ENCODE measurements around the gene NDUFAF7.
A peak's percentile ranks its signal among the peaks of the same experiment; 100 is the strongest.
"Not testable (repeated sequence)": the region's sequence is repeated elsewhere in the genome, so short reads cannot be mapped to it uniquely, and the experiment has no call there.

Gene NDUFAF7, protein sequence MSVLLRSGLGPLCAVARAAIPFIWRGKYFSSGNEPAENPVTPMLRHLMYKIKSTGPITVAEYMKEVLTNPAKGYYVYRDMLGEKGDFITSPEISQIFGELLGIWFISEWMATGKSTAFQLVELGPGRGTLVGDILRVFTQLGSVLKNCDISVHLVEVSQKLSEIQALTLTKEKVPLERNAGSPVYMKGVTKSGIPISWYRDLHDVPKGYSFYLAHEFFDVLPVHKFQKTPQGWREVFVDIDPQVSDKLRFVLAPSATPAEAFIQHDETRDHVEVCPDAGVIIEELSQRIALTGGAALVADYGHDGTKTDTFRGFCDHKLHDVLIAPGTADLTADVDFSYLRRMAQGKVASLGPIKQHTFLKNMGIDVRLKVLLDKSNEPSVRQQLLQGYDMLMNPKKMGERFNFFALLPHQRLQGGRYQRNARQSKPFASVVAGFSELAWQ

DNA sequence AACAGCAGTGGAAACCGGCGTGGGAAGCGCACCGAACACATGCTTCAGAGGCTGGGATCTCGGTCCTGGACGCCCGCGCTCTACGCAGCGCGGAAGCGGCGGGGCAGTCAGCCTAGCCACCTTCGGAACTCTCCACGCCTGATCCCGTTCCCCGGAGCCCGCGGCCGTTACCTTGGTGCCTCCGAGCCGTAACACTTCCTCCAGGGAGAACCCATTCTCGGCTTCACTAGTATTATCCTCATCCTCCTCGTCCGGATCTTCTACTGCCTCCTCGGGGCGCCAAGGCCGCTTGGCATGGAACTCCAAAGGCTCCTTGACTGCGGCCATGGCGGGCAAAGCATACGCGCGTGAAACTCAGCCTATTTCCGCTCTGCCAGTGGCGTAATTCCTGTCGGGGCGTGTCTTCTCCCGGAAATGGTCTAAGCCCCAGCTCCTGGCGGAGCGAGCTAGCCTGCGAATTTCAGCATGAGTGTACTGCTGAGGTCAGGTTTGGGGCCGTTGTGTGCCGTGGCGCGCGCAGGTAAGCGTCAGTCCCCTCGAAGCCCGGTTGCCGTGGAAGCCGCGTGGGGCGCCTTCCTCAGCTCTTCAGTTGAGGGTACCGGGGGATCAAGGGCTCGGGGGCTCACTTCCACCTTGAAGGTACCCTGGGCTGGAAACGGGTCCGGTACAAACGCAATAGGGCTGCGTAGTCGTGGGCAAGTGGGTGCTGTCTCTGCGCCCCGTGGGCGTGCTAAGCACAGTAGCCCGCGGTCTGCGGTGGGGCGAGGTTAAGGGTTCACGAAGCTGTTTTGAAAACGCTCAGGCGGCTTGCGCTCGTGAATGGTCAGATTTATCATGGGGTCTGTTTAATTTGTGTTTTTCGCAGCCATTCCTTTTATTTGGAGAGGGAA, at the start of gene NDUFAF7, which contains the start of gene CEBPZ:
TSS of gene NDUFAF7 (plus strand) at position 418 of the 890 bp plus-strand sequence. CDS start at position 466, 48 bp downstream.
TSS of gene CEBPZ (minus strand) at position 356 of the 890 bp plus-strand sequence. CDS start at position 327, 29 bp downstream.
- peak; percentile 93 for DNase-seq

DNA sequence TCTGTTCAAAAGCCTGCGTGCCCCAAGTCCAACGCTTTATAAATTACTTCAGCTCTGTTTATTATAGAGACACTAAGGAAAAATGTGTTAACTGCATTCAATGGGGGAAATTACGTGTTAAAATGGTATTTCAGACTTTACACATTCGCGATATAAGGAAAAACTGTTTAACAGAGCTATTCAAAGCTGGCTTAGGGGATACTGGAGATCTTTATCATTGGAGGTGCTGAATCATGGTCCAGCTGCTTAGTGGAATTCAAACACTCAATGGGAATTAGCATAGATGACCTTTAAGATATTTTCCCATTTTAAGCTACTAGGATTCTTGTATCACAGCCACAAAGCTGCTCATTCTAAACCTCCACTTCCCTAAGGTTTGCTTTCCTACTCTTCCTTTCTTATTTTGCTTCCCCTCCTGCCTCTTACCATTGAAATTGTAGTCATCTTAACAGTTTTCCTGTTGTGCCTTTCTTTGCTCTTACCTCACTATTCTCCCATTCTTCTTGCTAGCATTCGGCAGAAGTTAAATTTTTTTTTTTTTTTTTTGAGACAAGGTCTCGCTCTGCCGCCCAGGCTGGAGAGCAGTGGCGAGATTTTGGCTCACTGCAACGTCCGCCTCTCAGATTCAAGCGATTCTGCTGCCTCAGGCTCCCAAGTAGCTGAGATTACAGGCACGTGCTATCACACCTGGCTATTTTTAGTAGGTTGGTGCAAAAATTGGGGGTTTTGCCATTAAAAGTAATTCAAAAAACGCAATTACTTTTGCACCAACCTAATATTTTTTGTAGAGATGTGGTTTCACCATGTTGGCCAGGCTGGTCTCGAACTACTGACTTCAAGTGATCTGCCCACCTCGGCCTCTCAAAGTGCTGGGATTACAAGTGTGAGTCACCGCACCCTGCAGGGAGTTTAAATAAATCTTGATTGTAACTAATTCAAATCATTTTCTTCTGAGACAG, 49.5 kb upstream of the NDUFAF7 start:
- DNase-seq: no peak

DNA sequence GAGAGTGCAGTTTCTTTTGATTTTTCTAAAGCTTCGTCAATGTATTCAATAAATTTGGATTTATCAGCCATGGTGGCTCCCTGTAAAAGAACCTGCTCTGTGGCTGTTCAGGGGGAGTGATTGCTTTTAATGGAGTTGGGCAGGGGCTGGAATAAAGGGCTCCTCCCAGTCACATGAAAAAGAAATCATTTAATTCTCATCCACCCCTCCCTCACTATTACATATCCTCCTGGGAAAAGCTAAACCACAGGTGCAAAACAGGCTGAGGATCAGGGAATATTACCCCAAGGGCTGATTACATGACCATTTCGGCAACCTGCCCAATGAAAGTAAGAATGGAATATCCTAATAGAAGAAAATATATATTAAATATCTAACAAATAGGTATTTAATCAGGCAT, 42.9 kb upstream of the NDUFAF7 start, which contains the start of gene SULT6B1:
TSS of gene SULT6B1 (minus strand) at position 101 of the 400 bp plus-strand sequence. CDS start at position 71, 30 bp downstream.
- no peak for DNase-seq

DNA sequence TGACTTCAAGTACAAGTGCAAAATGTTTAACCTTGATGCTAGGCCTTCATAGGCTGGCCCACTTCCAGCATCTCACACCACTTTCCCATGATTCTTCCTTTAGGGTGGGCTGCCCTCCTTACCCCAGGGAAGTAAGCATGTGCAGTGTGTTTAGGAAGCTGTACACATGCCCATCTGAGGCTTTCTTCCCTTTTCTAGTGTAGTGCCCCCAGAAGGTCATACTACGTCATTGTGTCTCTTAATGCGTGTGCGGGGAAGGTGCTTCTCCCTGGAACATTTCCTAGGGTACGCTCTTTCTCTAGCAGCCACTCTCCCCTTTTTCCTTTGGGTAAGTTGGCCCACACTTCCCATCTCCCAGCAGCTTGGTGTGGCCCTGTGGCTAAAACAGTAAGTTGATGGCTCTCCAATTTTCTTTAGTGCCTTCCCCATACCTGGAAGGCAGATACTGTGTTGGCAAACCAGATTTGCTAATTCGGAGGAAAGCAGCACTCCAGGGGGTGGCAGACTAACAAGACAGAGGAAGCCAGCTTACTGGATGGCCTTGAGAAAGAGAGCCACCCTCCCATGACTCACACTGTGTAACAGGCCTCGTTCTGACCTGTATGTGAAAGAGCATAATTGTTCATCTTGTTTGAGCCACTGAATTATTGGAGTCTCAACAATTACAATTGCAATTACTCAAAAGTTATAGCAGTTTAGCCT, 41.9 kb upstream of the NDUFAF7 start:
- DNase-seq: peak; percentile 5

DNA sequence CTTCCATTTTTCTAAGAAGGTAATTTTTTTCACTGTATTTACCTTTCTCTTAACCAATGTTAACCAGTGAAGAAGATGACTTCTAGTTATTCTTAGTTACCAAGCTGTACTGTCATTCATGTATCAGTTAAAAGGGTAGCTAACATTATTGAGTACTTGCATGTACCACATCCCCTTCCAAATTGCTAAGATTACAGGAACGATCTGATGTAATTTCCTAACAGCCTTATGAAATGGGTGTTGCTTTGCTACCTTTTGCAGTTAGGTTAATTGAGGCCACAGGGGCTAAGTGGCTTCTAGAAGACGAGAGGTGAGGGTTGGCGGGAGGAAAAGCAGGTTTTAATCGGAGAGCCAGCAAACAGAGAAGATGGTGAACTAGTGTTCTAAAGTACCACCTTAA, 41.2 kb upstream of the NDUFAF7 start:
- DNase-seq: no peak

DNA sequence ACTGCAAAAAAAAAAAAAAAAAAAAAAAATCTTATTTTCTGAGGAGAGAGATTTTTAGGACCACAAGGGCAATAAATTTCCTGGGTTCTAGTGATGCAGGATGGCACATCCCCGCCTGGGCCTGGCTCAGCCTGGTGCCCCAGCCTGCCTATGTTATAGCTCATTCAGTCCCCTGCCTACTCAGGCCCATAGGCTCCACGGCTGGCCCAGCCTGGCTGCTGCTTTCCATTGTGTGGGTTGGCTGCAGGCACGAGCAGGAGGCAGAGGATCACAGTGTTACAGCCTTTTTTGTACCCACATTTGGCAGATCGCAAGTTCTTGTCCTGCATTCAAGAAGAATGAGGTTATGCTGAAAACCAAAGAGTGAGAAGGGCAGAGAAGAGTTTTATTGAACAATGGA, 40.2 kb upstream of the NDUFAF7 start:
- no peak for DNase-seq

DNA sequence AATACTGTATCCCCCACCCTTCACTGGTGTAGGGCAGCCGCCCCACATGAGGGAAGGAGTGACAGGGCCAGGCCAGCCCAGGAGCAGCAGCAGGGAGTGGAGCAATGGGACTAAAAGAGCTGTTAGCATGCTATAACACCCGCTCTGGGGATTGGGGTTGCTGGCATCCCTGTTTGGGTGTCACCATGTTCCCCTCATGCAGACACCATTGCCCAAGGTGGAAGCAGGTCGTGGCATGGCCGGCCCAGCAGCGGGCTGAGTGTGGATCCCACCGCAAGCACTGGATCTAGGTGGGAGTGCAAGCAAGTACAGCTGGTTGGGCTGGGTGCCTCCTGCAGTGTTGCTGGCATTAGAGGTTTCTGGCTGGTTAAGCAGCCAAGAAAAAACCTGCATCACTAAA, 39.7 kb upstream of the NDUFAF7 start:
- no peak for DNase-seq

DNA sequence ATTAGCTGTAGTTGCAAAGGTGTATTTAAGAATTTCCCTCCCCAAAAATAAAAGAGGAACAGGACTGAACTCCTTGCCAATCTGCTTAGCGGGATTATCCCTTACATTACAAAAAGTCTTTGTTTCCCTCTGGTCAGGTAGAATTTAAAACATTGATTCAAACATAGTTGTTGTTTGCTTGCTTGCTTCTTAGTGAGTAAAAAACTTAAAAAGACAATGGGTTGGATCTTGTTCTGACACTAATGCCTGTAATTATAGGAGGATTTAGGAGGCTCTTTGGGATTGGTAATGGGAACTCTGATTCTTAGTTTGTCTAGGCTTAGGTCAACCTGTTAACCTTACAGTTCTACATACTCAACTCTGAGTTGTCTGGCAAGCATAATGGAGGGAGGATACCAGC, 38.9 kb upstream of the NDUFAF7 start:
- DNase-seq: no peak

DNA sequence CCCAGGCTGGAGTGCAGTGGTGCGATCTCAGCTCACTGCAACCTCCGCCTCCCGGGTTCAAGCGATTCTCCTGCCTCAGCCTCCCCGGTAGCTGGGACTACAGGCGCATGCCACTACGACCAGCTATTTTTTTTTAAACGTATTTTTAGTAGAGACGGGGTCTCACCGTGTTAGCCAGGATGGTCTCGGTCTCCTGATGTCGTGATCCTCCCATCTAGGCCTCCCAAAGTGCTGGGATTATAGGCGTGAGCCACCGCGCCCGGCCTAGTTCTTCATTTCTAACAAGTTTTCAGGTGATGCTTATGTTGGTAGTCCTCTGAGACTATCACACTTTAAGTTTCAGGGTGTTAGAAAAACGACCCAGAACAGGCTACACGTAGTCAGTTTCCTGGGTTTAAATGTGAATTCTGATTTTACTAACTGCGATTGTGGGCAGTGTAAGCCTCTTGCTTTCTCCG, 35.6 kb upstream of the NDUFAF7 start:
- not testable (repeated sequence) for DNase-seq

DNA sequence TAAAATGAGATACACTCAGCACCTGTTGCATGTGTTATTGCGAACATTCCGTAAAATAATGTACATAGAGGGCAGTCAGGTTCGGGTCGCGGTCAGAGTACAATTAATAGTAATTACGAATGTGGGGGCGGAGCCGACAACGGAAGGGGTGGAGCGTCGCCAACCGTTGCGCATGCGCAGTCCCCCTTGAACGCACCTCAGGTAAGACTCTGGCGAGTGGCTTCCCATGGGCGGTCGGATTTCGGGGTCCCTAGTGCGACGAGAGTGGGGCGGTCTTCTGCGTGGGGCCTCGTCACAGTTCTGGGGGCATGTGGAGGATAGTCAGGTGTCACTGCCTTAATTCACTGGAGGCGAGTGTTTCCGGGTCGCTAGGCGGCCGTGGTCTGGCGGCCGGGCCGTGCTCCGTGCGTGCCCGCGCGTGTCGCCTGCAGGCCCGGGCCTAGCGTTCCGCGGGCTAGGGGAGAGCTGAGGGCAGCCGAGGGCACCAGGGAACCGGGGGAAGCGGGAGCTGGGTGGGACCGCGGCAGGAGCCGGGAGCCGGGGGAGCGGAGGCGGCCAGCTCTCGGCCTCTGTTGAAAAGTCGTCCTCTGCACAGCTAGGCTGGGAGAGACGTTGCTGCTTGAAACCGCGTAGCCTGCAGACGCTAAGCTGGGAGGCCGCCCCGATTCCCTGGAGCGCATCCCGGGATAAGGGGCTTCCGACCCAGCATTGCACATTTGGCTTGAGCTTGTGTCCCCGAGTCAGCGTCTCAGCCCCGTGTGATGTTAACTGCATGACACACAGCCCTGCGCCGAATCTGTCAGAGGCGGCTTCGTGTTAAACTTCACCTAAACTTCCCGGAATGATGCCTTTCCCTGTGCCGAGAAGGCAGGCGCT, 34.9 kb upstream of the NDUFAF7 start, which contains the start of gene CEBPZOS:
TSS of gene CEBPZOS (plus strand) at position 177 of the 876 bp plus-strand sequence. CDS start 3,209 bp downstream, outside the sequence.
- DNase-seq: peak; percentile 84

DNA sequence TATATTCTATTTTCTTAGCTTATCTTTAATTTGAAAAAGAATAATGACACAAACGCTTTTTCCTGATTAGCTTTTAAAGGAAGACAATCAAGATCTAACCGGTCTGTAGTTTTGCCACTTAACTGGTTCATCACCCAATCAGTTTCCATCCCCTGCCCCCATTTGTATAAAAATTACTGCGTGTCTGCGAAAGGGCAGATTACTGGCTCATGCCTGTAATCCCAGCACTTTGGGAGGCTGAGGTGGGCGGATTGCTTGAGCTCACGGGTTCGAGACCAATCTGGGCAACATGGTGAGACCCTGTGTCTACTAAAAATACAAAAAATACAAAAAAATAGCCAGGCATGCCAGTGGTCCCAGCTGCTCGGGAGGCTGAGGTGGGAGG, 32.8 kb upstream of the NDUFAF7 start:
- no peak for DNase-seq

DNA sequence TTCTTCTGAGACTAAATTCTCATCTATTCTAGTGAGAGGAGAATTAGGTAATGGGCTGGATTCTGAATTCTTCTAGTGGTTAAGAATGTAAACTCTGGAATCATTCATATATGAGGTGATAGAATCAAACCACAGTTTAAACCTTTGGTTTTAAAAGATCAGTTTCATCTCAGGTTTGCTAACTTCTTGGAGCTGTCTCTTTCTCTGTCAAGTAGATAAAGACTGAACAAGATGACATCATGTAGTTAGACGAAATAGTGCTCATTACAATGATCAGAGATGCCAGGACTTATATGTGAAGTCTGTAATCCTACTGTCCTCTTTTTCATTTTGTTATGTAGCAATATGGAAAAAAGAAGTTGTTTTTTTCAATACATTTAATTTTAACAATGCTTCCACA, 30.2 kb upstream of the NDUFAF7 start:
- no peak for DNase-seq

DNA sequence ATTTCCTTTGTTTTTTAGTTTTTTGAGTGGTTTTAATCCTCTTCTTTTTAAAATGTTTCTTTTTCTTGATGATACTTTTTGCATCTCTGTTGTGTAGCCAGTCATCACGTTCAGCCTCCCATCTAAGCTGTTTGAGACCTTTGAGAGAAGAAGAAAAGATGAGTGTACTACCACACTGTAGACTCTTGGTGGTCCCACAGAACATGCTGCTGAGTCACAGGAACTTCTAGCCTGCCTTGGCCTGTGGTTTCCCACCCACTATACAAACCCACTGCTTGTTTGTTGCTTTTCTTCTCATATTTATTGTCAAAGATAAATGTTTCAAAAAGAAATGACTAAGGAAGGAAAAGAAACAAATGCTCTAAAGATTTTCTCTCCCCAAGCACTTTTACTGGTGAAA, 29.7 kb upstream of the NDUFAF7 start:
- DNase-seq: no peak

DNA sequence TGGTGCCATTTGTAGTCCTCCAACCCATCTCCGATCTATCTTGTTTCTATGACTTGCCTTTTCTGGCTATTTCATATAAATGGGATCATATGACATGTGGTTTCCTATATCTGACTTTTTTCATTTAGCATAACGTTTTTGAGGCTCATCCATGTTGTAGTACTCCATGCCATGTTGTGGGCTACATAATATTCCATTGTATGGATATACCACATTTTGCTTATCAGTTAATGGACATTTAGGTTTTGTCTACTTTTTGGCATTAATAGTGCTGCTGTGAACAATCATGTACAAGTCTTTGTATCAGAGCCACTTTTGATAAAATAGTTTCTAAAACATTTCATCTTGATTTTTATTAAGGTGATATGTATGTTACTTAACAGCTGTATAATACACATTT, 27.8 kb upstream of the NDUFAF7 start:
- no peak for DNase-seq

DNA sequence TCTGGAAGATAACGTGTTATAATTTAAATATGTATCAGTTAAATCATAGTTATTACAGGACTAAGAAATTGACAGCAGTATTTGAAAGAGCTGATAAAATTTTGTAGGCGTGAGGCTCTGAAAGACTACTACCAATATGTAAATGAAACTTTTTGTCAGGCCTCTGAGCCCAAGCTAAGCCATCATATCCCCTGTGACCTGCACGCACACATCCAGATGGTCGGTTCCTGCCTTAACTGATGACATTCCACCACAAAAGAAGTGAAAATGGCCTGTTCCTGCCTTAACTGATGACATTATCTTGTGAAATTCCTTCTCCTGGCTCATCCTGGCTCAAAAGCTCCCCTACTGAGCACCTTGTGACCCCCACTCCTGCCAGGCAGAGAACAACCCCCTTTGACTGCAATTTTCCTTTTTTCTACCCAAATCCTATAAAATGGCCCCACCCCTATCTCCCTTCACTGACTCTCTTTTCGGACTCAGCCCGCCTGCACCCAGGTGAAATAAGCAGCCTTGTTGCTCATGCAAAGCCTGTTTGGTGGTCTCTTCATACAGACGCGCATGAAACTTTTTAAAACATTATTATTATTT, 26.3 kb upstream of the NDUFAF7 start:
- DNase-seq: not testable (repeated sequence)

DNA sequence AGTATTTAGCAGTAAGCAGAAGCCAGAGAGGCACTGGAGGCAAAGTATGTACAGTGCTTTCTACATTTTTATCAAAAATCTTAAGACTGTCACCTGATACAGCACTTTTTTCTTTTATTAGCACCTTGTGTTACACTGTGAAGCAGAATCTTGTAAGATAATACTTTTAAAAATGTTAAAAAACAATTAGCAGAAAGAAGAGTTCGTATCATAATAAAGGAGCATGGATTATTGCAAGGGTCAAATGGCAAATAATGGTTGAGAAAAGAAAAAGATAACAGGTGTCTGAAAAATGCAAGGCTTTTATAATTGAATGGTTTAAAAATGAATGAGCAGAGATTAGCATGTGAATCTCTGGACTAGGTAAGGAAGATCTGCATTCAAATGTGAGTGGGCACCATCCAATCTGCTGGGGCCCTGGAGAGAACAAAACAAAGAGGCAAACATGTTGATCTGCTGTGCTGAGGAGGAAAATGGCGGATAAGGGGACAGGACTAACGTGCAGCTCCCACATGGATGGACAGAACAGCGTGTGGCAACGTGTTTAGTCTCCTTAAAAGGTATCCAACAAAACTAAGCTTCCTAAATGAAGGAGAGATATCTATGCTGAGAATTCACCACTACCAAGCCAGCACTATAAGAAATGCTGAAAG, 25.6 kb upstream of the NDUFAF7 start:
- no peak for DNase-seq

DNA sequence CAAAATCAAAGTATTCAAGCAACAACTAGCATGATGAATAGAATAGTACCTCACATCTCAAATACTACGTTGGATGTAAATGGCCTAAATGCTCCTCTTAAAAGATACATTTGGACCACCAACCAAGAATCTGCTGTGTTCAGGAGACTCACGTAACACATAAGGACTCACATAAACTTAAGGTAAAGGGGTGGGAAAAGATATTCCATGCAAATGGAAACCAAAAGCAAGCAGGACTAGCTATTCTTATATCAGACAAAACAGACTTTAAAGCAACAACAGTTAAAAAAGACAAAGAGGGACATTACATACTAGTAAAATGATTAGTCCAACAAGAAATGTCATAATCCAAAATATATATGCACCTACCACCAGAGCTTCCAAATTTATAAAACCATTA, 24.7 kb upstream of the NDUFAF7 start:
- DNase-seq: not testable (repeated sequence)

DNA sequence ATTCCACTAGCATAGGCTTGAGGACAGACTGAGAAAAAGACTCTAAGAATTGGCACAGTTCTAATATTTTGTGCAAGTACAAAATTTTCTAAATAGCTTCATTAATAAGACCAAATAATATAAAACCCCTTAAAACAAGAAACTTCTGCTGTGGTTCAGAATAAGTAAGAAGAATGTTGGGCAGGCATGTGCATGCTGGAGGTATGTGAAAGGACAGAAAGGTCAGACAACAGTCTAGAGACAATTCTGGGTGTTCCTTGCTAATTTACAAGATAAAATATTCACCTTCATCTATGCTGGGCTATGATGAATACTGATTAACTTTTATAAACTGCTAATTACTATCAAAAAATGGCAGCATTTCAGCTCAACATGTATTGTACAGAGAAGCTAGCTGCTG, 20.2 kb upstream of the NDUFAF7 start:
- DNase-seq: no peak

DNA sequence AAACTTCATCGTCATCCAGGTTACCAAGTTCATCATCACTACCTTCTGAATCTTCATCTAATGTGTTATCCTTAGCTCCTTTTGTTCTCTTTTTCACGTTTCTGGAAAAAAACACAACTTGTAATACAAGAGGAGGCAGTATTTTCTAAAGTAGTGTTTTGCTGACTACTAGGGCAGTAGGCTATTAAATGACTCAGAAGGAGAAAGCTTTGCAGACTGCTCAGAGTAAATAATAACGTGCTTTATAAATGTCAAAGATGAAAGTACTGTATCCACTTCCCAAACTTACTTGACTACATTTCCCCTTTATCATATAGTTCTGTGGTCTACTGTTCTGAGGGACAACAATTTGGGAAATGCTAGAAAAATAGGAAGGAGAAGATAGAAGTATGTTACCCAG, 19.5 kb upstream of the NDUFAF7 start:
- DNase-seq: no peak
